PFSK-1 (cell line): Measurements from ENCODE around the gene USF3.

ENCODE experiments used
- FOXP2 ChIP-seq: optimal IDR thresholded peaks from 2 replicates; pipeline ENCODE3; 2011; ENCODE audit warnings: borderline replicate concordance, control low read depth, inconsistent platforms; ENCODE audit not compliant: insufficient read depth; ENCODE audit errors: extremely low read length, extremely low read depth
- POLR2AphosphoS5 ChIP-seq: IDR thresholded peaks from 2 replicates; pipeline ENCODE4 v1.6.1; 2012; ENCODE audit warnings: low read depth, mild to moderate bottlenecking, control low read depth, low read length, moderate library complexity
- REST ChIP-seq, 2 experiments: IDR thresholded peaks; 2 replicates each; pipeline versions ENCODE4 v1.6.1 to v1.8.0; 2011 to 2012; ENCODE audit warnings: low read depth in 2 of 2, low read length in 2 of 2, control low read depth in 1 of 2, inconsistent platforms in 1 of 2, mild to moderate bottlenecking in 1 of 2, moderate library complexity in 1 of 2; ENCODE audit not compliant: insufficient read depth in 1 of 2
- SIN3A ChIP-seq: IDR thresholded peaks from 2 replicates; pipeline ENCODE4 v1.6.1; 2012; ENCODE audit warnings: mild to moderate bottlenecking, low read length, moderate library complexity, borderline replicate concordance; ENCODE audit not compliant: insufficient read depth
- TAF1 ChIP-seq: IDR thresholded peaks from 2 replicates; pipeline ENCODE4 v1.6.1; 2012; ENCODE audit warnings: low read length, control low read depth, borderline replicate concordance; ENCODE audit not compliant: insufficient read depth

- TF ChIP-seq TAF1, result no peak
- no peak for TF ChIP-seq POLR2AphosphoS5
- TF ChIP-seq REST (IDR thresholded peaks at IDR 0.05; ENCODE audit: insufficient read depth in 1 of 2, low read depth in 2 of 2, low read length in 2 of 2), result no peak
- TF ChIP-seq SIN3A, result no peak
- no peak for TF ChIP-seq FOXP2
Measured at GRCh38 chr3:113741620-113742019, 45.2 kb upstream of the USF3 start.
